Measurements from ENCODE around the gene PCOLCE2. TPM values are rescaled to one million over a fixed set of nuclear protein-coding genes. Genes with fewer than 3 reads are reported as not detected.
"Not testable (repeated sequence)": the region's sequence is repeated elsewhere in the genome, so short reads cannot be mapped to it uniquely, and the experiment has no call there.

The PCOLCE2 gene
- total RNA-seq, 1 donor from 2014 or later: 4.2 TPM

- no peaks in the 10 kb centered on the region for H3K27me3 Mint-ChIP-seq (ENCODE audit: low read depth)
Observed at GRCh38 chr3:142875583-142876207, 13.2 kb downstream of the PCOLCE2 start.

GRCh38 chr3:142875099-142875498 is 13.8 kb downstream of the PCOLCE2 start:
- Mint-ChIP-seq H3K27me3 (ENCODE audit: low read depth) (no peaks in the 10 kb centered on the region), H3K4me3 (no peak overlapping the region), H3K27ac (no peak overlapping the region), H3K4me1 (no peaks in the 10 kb centered on the region), H3K9me3 (no peaks in the 10 kb centered on the region), H3K36me3 (no peaks in the 10 kb centered on the region)
- TF ChIP-seq CTCF (IDR thresholded peaks at IDR 0.05; ENCODE audit: unreplicated experiment): no peak
- DNase-seq (ENCODE audit: low spot score in 2 of 2, unreplicated experiment in 2 of 2): no peak

More at GRCh38 chr3:142875583-142876207, 13.2 kb downstream of the PCOLCE2 start:
- no peak for TF ChIP-seq CTCF (IDR thresholded peaks at IDR 0.05; ENCODE audit: unreplicated experiment)
- Mint-ChIP-seq H3K9me3 (no peaks in the 10 kb centered on the region), H3K36me3 (no peaks in the 10 kb centered on the region), H3K27ac (no peak overlapping the region), H3K4me3 (no peak overlapping the region), H3K4me1 (no peaks in the 10 kb centered on the region)
- no peak for DNase-seq (ENCODE audit: low spot score in 2 of 2, unreplicated experiment in 2 of 2)

- not testable (repeated sequence) for H3K4me3 Mint-ChIP-seq; H3K27ac Mint-ChIP-seq; H3K27me3 Mint-ChIP-seq (ENCODE audit: low read depth); H3K4me1 Mint-ChIP-seq; H3K9me3 Mint-ChIP-seq; DNase-seq (ENCODE audit: low spot score in 2 of 2, unreplicated experiment in 2 of 2); H3K36me3 Mint-ChIP-seq
Observed at GRCh38 chr3:142868382-142868781, 20.5 kb downstream of the PCOLCE2 start.

- DNase-seq (ENCODE audit: low spot score in 2 of 2, unreplicated experiment in 2 of 2): no peak
- Mint-ChIP-seq H3K36me3 (no peaks in the 10 kb centered on the region), H3K4me3 (peak overlapping the region; percentile 41), H3K9me3 (no peaks in the 10 kb centered on the region), H3K4me1 (peaks cover 2% of the 10 kb centered on the region), H3K27me3 (ENCODE audit: low read depth) (no peaks in the 10 kb centered on the region), H3K27ac (no peak overlapping the region)
- TF ChIP-seq CTCF (IDR thresholded peaks at IDR 0.05; ENCODE audit: unreplicated experiment): no peak
Observed at GRCh38 chr3:142866841-142867631, 21.8 kb downstream of the PCOLCE2 start.

GRCh38 chr3:142863930-142864920 is 24.7 kb downstream of the PCOLCE2 start:
- H3K27me3 Mint-ChIP-seq (ENCODE audit: low read depth): peaks cover 3% of the 10 kb centered on the region
- H3K36me3 Mint-ChIP-seq: no peaks in the 10 kb centered on the region
- DNase-seq (ENCODE audit: low spot score in 2 of 2, unreplicated experiment in 2 of 2): no peak
- H3K27ac Mint-ChIP-seq: no peak overlapping the region
- H3K4me3 Mint-ChIP-seq: no peak overlapping the region
- no peak for TF ChIP-seq CTCF (IDR thresholded peaks at IDR 0.05; ENCODE audit: unreplicated experiment)
- H3K4me1 Mint-ChIP-seq: peaks cover 2% of the 10 kb centered on the region
- H3K9me3 Mint-ChIP-seq: no peaks in the 10 kb centered on the region

Measured in mesothelial cell of epicardium (in vitro differentiated cells).